Activated CD4-positive, alpha-beta T cell treated with anti-CD3 and anti-CD28 coated beads, Interleukin-2, amount 50 U/mL, for 48 hours (primary cell): Measurements from ENCODE around the gene CCL11.

ENCODE experiments used
- DNase-seq, 2 experiments: peaks; one replicate each; pipeline ENCODE4 v3.0.0-alpha.2; 2020

CCL11 gene

DNA sequence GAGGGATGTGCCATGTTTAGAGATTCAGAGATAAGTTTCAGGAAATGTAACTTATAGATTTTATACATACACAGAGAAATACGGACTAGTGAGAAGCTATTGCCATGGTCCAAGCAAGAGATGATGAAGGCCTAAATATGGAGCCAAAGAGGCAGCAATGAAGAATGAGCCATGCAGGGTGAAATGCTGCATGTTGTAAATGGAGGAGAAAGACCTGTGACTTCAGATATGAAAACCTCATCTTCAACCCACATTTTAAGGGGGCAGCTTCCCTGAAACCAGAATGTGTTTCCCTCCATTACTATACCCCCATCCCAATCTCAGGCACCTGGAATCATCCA lies 27.6 kb upstream of the CCL11 start:
- no peak for DNase-seq

DNA sequence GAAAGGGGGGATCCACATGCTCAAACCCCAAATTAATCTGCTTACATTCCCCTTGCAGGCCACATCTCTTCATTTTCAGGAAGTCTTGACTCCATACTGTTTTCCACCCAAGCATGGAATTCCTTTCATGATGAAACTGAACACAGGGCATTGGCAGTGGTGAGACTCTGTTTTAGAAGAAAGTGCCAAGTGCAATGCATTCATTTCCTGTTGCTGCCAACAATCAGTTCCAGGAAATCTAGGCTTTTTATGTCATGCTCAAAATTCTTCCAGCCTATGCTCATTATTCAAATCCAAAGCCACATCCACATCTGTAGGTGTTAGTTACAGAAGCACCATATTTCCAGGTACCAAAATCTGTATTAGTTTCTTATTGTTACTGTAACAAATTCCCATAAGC lies 26.4 kb upstream of the CCL11 start:
- DNase-seq = no peak

DNA sequence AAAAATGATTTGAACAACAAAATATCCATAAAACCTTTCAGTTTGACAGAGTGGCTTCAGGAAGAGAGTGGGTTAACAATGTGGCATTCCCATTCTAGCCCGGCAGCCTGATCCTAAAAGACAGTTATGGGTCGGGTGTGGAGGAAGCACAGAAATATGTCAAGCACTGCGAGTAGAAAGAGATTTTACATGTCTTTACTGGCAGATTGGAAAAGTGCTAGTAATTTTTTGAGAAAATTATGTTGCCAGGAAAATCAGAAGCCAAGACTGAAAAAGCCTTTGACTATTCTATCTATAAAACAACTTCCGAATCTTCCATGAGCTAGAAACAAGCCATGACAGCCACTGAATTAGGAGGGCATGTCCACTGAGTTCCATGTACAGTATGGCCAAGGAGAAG lies 24.7 kb upstream of the CCL11 start:
- no peak for DNase-seq

DNA sequence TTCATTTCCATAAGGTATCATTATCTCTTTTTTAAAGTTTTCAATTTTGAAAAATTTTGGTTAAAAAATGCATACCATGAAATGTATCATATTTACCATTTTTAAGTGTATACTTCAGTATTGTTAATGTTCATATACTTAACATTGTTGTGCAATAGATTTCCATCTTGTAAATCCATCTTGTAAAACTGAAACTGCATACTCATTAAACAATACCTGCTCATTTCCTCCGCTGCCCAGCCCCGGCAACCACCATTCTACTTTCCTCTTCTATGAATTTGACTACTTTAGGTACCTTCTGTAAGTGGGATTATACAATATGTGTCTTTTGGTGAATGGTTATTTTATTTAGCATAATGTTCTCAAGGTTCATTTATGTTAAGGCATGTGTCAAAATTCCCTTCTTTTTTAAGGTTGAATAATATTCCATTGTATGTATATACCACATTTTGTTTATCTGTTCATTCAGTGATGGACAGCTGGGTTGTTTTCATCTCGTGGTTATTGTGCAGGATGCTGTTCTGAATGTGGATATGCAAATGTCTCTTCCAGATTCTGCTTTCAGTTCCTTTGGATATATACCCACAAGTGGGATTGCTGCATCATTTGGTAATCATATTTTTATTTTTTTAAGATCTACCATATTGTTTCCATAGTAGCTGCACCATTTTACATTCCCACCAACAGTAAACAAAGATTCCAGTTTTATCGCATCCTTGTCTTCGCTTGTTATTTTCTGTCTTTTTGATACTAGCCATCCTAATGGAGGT lies 23.8 kb upstream of the CCL11 start:
- DNase-seq = peak; percentile 7 to 25

DNA sequence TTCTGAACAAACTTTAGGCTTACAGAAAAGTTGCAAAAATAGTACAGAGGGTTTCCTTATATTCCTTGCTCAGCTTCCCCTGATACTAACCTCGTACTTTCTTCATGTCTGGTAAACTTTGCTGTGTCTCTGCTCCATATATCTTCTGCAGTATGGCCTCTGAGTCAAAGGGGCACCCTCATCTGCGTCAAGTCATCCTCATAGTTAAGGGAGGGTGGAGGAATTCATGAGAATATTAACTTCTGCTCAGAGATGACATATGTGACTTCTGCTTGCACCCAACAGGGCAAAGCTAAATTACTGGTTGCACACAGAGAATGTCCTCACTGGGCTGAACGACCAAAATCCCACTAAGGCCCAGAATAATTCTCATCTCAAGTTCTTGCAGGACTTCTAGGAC lies 19.8 kb upstream of the CCL11 start:
- no peak for DNase-seq

DNA sequence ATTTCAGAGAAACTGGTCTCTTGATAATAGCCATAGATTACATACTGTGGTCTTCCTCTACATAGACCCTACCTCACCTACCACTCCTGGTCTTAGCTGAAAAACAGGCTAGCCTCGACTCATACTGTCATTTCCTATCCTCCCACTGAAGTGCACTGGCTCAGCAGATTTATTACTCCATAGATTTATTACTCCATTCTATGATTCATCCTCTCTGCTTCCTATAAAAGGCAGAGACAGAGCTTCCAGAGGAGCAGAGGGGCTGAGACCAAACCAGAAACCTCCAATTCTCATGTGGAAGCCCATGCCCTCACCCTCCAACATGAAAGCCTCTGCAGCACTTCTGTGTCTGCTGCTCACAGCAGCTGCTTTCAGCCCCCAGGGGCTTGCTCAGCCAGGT lies 15.6 kb upstream of the CCL11 start, which contains the start of gene CCL7:
CCL7 (plus strand) TSS at position 253 of the 400 bp plus-strand sequence; CDS start at position 323, 70 bp downstream.
- no peak for DNase-seq

DNA sequence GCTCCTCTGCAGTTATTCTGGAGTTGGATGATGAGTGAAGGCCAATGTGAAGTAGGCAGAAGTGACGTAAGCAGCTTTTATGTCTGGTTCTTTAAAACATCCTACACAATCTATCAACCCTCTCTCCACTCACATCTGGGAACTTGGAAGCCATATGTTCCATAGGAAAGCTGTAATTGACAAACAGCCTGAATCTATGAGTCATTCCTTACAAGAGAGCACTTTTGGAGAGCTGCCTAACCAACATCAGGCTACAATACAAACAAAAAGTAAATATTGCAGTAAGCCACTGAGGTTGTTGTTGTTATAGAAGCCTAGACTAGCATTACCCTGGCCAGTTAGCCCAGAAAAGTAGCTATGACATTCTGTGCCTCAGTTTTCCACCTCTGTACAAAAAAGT lies 9.7 kb upstream of the CCL11 start:
- DNase-seq = no peak

DNA sequence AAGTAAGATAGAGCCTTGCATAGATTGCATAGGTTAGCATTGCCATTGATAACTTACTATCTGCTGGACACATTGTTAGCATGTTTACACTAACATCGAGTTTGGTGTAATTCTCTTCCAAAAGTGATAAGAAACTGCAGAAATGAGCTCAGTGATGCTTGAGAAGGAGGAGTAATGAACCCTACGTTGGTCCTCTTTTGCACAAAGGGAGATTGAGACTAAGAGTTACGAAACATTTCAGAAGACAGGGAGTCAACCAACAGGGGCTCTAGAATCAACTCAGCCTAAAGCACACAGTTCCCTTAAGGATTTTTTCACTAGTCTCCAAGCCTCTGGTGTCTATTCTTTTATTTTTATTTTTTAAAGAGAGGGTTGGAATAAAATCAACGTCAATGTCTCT lies 8.7 kb upstream of the CCL11 start:
- no peak for DNase-seq

DNA sequence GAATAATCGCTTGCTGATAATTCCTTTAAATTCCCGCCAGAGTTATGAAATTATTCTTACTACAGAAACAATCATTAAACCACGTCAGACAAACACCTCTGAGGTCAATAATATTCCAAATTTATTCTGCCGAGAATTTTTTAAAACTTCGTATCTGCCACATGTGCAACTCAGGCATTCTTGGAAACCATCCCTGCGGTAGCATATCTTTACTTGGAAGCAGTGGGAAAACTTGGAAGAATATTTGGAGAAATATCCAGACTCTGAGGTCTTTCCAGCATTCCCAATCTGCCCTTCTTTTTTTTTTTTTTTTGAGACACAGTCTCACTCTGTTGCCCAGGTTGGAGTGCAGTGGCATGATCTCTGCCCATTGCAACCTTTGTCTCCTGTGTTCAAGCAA lies 2.0 kb upstream of the CCL11 start:
- no peak for DNase-seq

DNA sequence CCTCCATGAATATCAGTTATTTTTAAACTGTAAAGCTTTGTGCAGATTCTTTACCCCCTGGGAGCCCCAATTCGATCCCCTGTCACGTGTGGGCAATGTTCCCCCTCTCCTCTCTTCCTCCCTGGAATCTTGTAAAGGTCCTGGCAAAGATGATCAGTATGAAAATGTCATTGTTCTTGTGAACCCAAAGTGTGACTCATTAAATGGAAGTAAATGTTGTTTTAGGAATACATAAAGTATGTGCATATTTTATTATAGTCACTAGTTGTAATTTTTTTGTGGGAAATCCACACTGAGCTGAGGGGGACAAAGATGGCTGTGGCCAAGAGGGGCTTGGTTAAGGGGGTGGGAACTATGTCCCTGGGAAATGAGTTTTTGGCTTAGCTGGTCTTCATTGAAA lies 2.3 kb downstream of the CCL11 start:
- DNase-seq = no peak

DNA sequence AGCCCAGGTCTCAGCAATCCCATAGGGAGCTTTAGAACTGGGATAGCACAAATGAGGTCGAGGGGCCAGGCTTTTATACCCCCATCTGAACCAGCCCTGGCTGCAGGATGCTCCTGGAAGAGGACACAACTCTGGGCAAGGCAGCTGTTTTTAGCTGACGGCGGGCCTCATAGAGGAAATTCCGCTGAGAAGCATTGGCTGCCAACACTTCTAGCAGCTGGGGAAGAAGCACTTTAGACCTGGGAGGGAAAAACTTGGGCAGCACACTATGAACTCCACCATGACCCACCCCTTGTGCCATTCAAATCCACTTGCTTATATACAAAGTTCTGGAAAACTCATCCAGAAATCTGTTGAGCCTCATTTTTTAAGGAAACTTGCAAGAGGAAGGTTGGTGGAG lies 5.0 kb downstream of the CCL11 start:
- DNase-seq = no peak

DNA sequence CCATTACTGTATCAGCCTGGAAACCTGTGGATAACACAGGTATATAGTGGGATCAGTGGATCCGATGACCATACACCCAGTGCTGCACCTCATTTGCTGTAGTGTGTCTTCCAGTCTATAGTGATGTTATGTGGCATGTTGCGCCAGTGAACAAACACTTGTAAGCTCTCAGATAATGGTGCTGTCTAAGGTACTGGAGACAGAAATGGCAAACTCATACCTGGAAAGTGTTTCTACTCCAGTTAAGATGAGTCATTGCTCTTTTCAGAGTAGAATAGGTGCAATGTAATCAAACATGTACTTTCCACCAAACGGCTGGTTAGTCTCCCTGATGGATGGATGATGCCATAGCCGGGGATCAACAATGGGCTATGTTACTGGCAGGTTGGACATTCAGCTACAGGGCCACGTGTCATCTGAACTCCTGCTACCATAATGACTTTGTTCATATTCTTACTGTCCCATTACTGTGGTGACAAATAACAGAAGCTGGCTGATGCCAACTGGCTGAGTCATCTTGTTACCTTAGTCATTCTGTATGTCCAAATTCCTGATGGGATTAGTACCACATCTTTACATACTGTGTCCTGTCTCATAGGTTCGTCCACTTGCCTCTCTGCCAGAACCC lies 6.3 kb downstream of the CCL11 start:
- DNase-seq = no peak

DNA sequence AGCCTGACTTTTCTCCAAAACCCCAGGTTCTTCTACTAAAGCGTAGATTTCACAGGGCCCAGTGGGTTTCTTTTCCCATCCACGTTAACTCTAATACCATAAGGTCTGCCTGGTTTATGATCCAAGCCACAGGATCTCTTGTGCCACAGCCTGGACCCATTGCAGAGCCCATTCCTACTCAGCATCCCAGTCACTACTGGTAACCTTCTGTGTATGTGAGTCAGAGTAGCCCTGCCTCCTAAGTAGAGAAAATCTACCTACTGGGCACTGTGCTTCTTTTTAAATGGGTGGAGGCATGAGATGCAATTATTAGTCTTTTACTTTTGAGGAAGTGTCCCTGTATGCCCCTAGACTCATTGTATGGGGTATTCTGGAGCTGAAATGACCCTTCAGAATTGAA lies 13.5 kb downstream of the CCL11 start:
- no peak for DNase-seq

DNA sequence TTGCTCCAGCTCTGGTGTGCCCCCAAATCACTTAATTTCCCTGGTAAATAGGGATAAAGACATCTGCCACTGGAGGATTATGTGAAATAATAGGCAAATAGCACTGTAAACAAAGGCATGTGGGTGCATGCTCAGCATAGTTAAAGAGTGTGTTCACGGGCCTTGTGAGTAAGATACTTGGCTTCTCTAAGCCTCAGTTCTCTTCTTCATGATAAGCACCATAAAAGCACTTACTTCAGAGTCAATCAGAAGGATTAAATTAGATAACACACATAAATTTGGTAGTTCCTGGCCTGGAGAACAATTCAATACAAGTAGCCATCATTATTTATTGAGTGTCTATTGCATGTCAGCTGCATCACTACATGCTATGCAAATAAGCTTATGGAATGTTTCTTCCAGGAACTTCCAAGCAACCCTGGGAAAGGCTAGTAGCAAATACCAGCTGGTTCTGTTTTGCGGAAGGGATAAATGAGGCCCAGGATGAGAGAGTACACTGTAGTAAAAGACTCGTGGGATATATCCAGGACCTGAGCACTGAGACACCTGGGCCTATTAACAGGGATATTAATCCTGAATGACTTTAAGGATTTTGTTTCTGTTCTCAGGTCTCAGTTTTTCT lies 14.5 kb downstream of the CCL11 start:
- DNase-seq = no peak

DNA sequence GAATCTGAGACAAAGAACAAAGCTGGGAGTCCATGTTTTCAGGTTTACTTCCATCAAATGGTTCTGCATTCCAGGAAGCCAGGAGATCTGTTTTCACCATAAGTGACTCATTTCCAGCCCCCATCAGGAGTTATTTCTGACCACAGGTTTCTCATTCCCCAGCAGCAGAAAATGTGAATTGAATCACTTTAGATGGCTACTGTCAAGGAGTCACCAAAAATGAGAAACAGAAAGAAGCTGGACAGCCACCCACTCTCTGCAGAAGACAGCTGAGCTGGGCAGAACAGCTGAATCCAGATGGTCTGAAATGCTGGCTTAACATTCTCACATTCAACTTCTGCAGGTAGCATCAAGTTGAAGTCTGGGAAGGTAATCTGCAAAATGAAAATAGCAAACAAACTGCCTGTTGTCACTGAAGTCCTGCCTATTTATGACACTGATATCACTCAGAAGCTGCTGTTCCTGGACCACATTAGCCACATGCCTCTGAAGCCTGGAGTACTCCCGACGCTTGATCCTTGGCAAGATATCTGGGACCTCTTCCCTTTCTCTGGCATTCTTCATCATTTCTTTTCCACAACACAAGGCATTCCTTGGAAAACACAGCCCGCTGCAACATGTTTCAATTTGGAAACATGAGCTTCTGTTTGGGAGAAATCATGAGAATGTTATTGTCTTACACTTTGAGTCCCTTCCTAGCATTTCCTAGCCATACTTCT lies 15.3 kb downstream of the CCL11 start:
- no peak for DNase-seq

DNA sequence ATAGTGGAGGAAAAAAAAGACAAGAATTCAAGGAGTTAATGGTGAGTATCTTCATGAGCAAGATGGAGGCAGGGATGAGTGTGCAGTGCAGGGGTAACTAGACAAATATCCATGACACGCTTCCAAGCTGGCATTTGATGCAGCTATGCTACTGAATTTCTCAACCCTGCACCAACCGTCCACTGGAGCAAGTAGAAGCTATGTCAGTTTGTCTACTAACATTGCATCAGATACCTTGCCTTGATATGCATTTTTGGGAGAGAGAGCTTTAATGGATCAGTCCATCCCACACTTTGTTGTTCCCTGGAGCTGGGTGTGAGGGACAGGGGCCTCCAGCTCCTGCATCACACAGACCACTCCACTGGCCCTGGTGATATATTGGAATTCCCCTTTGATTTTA lies 16.4 kb downstream of the CCL11 start:
- DNase-seq = no peak

DNA sequence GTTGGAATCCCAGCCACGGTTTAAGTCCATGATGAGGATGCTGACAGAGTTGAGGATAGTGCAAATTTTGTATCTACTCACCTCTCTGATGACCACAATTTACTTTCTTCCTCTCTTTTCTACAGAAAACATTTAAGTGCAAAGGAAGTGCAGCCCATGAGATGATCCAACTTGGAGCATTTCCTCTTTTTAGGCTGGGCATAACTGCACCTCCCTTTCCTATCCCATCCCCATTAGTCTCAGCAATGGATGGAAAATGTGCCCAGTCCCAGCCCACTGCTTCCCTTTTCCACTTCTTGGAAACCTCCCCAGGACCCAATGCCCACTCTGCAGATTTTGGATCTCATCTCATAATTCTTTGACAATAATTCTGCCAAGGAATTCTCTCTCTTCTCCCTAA lies 17.1 kb downstream of the CCL11 start:
- DNase-seq = no peak

DNA sequence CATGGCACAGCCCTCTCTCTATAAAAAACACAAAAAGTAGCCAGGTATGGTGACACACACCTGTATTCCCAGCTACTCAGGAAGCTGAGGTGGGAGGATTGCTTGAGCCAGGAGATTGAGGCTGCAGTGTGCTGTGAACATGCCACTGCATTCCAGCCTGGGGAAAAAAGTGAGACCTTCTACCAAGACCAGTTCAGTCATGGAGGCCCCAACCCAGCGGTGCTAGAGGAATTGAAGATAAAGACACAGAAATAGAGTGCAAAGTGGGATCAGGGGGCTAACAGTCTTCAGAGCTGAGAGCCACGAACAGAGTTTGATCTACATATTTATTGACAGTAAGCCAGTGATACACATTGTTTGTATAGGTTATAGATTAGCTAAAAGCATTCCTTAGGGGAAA lies 18.1 kb downstream of the CCL11 start:
- DNase-seq = no peak

DNA sequence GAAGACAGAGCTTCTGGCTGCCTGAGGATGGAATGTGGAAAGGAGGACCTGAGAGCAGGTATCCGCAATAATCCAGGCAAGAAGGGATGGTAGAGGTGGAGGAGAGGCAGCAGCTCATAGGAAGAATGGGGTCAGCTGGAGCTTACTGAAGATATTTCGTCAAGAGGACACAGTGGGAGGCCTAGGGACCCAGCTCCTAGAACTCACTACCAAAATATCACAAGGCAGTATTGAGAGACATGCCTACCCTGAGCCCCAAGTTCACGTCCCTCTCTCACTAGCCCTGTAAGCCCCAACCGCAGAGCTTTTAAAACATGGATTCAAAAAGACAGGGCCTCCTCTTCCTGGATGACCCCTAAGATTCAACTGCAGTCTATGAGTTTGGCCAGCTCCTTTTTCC lies 19.5 kb downstream of the CCL11 start:
- DNase-seq = no peak

DNA sequence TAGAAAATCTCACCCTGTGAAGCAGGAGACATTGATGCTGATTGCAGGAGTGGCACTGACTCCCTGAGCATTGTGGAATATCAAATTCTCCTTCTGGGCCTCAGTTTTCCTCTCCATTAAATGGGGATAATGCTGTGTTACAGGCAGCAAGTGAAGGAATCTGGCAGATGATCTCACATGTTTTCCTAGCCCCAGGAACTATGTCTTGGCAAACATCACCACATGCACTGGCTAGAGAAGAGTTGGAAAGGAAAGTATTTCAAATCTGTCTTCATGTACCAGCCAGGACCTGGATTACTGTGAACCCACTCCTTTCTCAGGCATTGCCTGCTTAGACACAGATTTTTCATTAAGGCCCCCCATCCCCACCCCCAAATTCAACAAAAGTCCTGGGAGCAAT lies 20.1 kb downstream of the CCL11 start:
- no peak for DNase-seq

DNA sequence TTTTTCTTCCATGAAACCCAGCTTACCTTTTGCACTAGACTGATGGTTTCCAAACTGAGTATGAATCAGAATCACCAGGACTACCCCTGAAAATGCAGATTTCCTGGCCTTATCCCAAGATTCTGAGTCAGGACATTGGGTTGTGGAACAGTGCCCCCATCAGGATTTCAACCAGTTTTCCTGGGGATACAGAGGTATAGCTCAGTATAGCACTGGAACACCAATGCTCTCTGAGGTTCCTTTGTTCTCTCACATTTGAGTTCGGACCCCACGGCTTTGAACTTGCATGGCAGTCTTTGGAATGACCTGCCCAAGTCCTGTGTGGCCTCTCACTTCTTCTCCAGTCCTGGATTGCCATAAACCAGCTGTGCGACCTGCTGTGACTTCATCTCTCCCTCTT lies 20.9 kb downstream of the CCL11 start:
- no peak for DNase-seq

DNA sequence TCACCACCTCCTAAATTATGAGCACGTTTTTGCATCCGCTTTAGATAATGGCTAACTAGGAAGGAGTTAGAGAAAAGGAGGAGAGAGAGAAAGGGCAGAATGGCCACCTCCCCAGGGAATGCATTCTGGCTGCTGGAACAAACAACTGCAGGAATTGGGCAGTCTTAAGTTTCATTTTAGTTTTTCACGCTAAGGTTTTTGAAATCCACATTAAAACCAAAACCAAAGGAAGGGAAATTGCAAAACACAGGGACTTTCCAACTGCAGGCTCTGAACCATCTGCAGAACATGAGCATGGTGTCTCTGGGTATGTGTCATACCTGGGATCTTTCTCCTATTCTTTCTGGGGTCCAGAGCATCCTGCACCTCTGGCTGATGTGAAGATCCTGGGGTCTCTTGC lies 21.6 kb downstream of the CCL11 start:
- DNase-seq = no peak

DNA sequence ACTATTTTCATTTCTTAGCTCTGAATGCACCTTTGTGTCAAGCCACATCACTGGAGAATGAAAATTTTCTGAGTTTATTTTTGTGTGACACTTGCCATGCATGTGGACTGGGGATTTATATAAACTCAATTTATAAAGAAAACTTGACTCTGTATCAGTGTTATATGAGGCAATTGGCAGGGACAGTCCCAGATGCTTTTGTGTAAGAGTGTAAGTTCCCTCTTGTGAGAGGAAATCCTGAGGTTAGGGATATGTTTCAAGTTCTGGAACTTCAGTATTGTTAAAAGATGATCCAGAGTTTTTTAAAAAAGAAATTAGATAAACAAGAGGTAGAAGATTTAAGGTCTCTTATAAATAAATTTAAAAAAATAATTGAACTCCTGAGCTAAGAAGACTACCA lies 22.8 kb downstream of the CCL11 start:
- no peak for DNase-seq

DNA sequence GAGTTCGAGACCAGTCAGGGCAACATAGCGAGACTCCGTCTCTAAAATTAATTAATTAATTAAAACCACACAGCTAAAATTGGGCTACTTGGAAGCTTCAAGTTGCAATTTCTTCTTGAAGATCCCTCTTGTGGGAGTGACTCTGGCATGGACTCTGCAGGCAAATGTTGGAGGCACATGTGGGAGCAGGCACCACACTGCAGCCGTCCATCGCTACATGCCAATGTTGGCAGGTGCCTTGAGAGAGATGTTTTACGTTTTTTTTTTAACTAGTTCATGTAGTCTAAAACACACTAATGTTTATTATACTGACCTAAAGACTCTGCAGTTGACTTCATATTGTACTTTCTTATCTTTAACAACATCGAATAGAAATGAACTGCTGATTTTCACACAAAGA lies 25.7 kb downstream of the CCL11 start:
- DNase-seq = no peak
